ENCODE measurements around the gene UNC5CL. TPM values are rescaled to one million over a fixed set of nuclear protein-coding genes. Genes with fewer than 3 reads are reported as not detected.

UNC5CL gene
- total and polyA plus RNA-seq, 9 of the 15 experiments (the other 6 are each of a cell fraction or from before 2014, with no cell fraction given): 0.07 to 1.8 (median 0.62) TPM; not detected in 1

GRCh38 chr6:41073203-41073967 is 34.4 kb upstream of the UNC5CL start (continued):
- TF ChIP-seq, protein P1, sequence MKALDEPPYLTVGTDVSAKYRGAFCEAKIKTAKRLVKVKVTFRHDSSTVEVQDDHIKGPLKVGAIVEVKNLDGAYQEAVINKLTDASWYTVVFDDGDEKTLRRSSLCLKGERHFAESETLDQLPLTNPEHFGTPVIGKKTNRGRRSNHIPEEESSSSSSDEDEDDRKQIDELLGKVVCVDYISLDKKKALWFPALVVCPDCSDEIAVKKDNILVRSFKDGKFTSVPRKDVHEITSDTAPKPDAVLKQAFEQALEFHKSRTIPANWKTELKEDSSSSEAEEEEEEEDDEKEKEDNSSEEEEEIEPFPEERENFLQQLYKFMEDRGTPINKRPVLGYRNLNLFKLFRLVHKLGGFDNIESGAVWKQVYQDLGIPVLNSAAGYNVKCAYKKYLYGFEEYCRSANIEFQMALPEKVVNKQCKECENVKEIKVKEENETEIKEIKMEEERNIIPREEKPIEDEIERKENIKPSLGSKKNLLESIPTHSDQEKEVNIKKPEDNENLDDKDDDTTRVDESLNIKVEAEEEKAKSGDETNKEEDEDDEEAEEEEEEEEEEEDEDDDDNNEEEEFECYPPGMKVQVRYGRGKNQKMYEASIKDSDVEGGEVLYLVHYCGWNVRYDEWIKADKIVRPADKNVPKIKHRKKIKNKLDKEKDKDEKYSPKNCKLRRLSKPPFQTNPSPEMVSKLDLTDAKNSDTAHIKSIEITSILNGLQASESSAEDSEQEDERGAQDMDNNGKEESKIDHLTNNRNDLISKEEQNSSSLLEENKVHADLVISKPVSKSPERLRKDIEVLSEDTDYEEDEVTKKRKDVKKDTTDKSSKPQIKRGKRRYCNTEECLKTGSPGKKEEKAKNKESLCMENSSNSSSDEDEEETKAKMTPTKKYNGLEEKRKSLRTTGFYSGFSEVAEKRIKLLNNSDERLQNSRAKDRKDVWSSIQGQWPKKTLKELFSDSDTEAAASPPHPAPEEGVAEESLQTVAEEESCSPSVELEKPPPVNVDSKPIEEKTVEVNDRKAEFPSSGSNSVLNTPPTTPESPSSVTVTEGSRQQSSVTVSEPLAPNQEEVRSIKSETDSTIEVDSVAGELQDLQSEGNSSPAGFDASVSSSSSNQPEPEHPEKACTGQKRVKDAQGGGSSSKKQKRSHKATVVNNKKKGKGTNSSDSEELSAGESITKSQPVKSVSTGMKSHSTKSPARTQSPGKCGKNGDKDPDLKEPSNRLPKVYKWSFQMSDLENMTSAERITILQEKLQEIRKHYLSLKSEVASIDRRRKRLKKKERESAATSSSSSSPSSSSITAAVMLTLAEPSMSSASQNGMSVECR (CRISPR knock-in tag; IDR thresholded peaks at IDR 0.05): peak; percentile 54; the same call in 1 of the 2 replicates
- TF ChIP-seq ATF1 (CRISPR knock-in tag; IDR thresholded peaks at IDR 0.05): no peak
- peak; percentile 78; the same call in 1 of the 2 replicates for TF ChIP-seq ATF1 (tag; IDR thresholded peaks at IDR 0.05)
- TF ChIP-seq IFI16 (CRISPR knock-in tag; IDR thresholded peaks at IDR 0.05): no peak
- TF ChIP-seq HES1 (IDR thresholded peaks at IDR 0.05; ENCODE audit: low read depth): no peak
- TF ChIP-seq L3MBTL2 (IDR thresholded peaks at IDR 0.05): peak; percentile 65
- no peak for TF ChIP-seq HBP1 (CRISPR knock-in tag; IDR thresholded peaks at IDR 0.05)
- TF ChIP-seq NFXL1 (CRISPR knock-in tag; IDR thresholded peaks at IDR 0.05): no peak
- TF ChIP-seq ZC3H8 (IDR thresholded peaks at IDR 0.05): no peak
- TF ChIP-seq ZKSCAN3 (CRISPR knock-in tag; IDR thresholded peaks at IDR 0.05): no peak
- TF ChIP-seq HNRNPK (IDR thresholded peaks at IDR 0.05; ENCODE audit: low read depth, low read length, poor library complexity, severe bottlenecking): no peak
- no peak; a peak in 1 of 4 replicates for TF ChIP-seq RCOR1 (IDR thresholded peaks at IDR 0.05; ENCODE audit: borderline replicate concordance in 1 of 2, low read depth in 2 of 2, low read length in 2 of 2)
- TF ChIP-seq CREB3 (tag; conservative IDR thresholded peaks at IDR 0.05; ENCODE audit: low read depth): no peak
- TF ChIP-seq, protein P2, sequence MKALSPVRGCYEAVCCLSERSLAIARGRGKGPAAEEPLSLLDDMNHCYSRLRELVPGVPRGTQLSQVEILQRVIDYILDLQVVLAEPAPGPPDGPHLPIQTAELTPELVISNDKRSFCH (CRISPR knock-in tag; IDR thresholded peaks at IDR 0.05): no peak
- TF ChIP-seq, protein P2 (tag; IDR thresholded peaks at IDR 0.05): peak; percentile 74; the same call in 1 of the 2 replicates
- TF ChIP-seq KLF6 (CRISPR knock-in tag; IDR thresholded peaks at IDR 0.05; ENCODE audit: borderline replicate concordance): 0 out of 2 replicates have a peak, but pooled peaks have one; percentile 11
- peak; percentile 84 for TF ChIP-seq TBP (optimal IDR thresholded peaks at IDR 0.05; ENCODE audit: low read depth, low read length)
- peak; percentile 76; the same call in 1 of the 2 replicates for TF ChIP-seq ERF (CRISPR knock-in tag; IDR thresholded peaks at IDR 0.05)

All from K562 (cell line).